CD4-positive, alpha-beta T cell (primary cell): ENCODE measurements around the gene VSNL1. TPM values are rescaled to one million over a fixed set of nuclear protein-coding genes. Genes with fewer than 3 reads are reported as not detected.

Experiments
- ATAC-seq: fragments of 200-7000 bp; cut with Tn5 transposase; one replicate; pipeline ENCODE4 v1.10.0; 2022; ENCODE audit warnings: mild to moderate bottlenecking; ENCODE audit not compliant: poor library complexity
- CTCF ChIA-PET: fragments of 350-600 bp; sonication (Branson Sonifier 250); formaldehyde crosslinking; loops from one replicate; lab custom pipeline; 2021; ENCODE audit warnings: antibody characterized with exemption, inconsistent platforms; lab: Charles Lee
- POLR2A ChIA-PET: fragments of 350-600 bp; sonication (Branson Sonifier 250); formaldehyde crosslinking; loops from one replicate; lab custom pipeline; 2021; ENCODE audit warnings: antibody characterized with exemption, inconsistent platforms; lab: Charles Lee
- DNase-seq, 14 experiments: peaks; one replicate each; pipeline ENCODE4 v3.0.0-alpha.2; 2013 to 2020; ENCODE audit warnings: mixed read lengths in 2 of 14
- H3K27ac ChIP-seq, 2 donors: one replicate each; pipeline versions ENCODE4 v1.5.1 to v1.7.0; 2013; ENCODE audit warnings: low read length in 2 of 2, low read depth in 1 of 2, mild to moderate bottlenecking in 1 of 2
- H3K27me3 ChIP-seq, 2 experiments: 1 replicate in 1 of 2; 2 replicates in 1 of 2; pipeline versions ENCODE4 v1.6.1 to v1.7.0; 2013; ENCODE audit warnings: low read length in 2 of 2, control low read depth in 1 of 2, mild to moderate bottlenecking in 1 of 2, moderate library complexity in 1 of 2; ENCODE audit not compliant: insufficient read depth in 2 of 2, control insufficient read depth in 1 of 2
- H3K36me3 ChIP-seq: one replicate; pipeline ENCODE4 v1.6.1; 2013; ENCODE audit warnings: low read length, control low read depth; ENCODE audit not compliant: insufficient read depth
- H3K4me1 ChIP-seq: one replicate; pipeline ENCODE4 v1.6.1; 2013; ENCODE audit warnings: low read length, control low read depth; ENCODE audit not compliant: insufficient read depth
- H3K4me3 ChIP-seq: one replicate; pipeline ENCODE4 v1.5.1; 2013; ENCODE audit warnings: mild to moderate bottlenecking, low read length, moderate library complexity
- H3K9me3 ChIP-seq, 2 experiments: 1 replicate in 1 of 2; 2 replicates in 1 of 2; pipeline versions ENCODE4 v1.6.1 to v1.7.0; 2013; ENCODE audit warnings: low read length in 2 of 2, mild to moderate bottlenecking in 2 of 2, control low read depth in 1 of 2, moderate library complexity in 1 of 2; ENCODE audit not compliant: control insufficient read depth in 1 of 2, insufficient read depth in 1 of 2
- H3K27ac Mint-ChIP-seq: one replicate; pipeline ENCODE4 v1.8.0; 2020; ENCODE audit warnings: mixed read lengths
- H3K27me3 Mint-ChIP-seq: one replicate; pipeline ENCODE4 v1.8.0; 2021; ENCODE audit warnings: mixed read lengths
- H3K36me3 Mint-ChIP-seq: one replicate; pipeline ENCODE4 v1.8.0; 2021; ENCODE audit warnings: low read depth, mixed read lengths
- H3K4me1 Mint-ChIP-seq: one replicate; pipeline ENCODE4 v1.8.0; 2021; ENCODE audit warnings: low read depth, mixed read lengths
- H3K4me3 Mint-ChIP-seq: one replicate; pipeline ENCODE4 v1.8.0; 2020; ENCODE audit warnings: mild to moderate bottlenecking, mixed read lengths
- H3K9me3 Mint-ChIP-seq: one replicate; pipeline ENCODE4 v1.8.0; 2020; ENCODE audit warnings: mixed read lengths
- intact Hi-C, 2 experiments: fragments of 100-400 bp; cut with DNase I in 1 of 2; cut with micrococcal nuclease in 1 of 2; formaldehyde crosslinking; loops; one replicate each; pipeline versions ENCODE4 v1.15.1 to v1.9.0; 2023 to 2025; cut with DNase I, micrococcal nuclease
- total RNA-seq, 174 experiments: library from RNA in 2 of 174; stranded (reverse) in 2 of 174; gene quantifications; one replicate each; pipeline ENCODE4 v1.2.3 and lab custom pipeline; 2021 to 2026
- TF ChIP-seq, protein P1 (sequence below): fragments of 200-600 bp; IDR thresholded peaks from one replicate; pipeline ENCODE4 v1.8.0; 2022; ENCODE audit warnings: antibody characterized with exemption, mild to moderate bottlenecking

VSNL1 gene
- total RNA-seq, 2 experiments from 2014 or later, result not detected

DNA sequence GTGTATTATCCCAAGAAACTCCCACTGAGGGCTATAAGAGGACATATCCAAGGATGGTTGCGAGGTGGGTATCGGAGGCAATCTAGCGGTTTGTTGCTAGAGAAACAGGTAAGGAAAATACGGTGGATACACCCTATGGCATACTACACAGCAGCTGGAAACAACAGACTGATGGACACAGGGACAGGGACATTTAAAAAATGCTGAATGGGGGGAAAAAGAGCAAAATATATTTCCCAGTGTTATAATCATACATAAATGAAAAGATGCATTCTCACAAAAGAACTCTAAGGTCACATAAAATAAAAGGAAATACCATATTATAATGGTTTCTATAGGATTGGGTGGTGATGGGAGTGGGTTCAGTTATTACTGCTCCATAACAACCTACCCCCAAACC lies 117.3 kb downstream of the VSNL1 start:
- DNase-seq (no peak), ATAC-seq (no peak)
- Mint-ChIP-seq H3K36me3 (peaks cover 5% of the 10 kb centered on the region), H3K4me3 (no peak overlapping the region), H3K27ac (no peak overlapping the region), H3K4me1 (no peaks in the 10 kb centered on the region), H3K9me3 (no peaks in the 10 kb centered on the region), H3K27me3 (no peaks in the 10 kb centered on the region)
- TF ChIP-seq, protein P1, sequence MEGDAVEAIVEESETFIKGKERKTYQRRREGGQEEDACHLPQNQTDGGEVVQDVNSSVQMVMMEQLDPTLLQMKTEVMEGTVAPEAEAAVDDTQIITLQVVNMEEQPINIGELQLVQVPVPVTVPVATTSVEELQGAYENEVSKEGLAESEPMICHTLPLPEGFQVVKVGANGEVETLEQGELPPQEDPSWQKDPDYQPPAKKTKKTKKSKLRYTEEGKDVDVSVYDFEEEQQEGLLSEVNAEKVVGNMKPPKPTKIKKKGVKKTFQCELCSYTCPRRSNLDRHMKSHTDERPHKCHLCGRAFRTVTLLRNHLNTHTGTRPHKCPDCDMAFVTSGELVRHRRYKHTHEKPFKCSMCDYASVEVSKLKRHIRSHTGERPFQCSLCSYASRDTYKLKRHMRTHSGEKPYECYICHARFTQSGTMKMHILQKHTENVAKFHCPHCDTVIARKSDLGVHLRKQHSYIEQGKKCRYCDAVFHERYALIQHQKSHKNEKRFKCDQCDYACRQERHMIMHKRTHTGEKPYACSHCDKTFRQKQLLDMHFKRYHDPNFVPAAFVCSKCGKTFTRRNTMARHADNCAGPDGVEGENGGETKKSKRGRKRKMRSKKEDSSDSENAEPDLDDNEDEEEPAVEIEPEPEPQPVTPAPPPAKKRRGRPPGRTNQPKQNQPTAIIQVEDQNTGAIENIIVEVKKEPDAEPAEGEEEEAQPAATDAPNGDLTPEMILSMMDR, result no peak
- no peaks in the 10 kb centered on the region for H3K27me3 ChIP-seq
- intact Hi-C loops, result no loop called here
- CTCF ChIA-PET, result no interaction called here
- POLR2A ChIA-PET, result no interaction called here
- no peak overlapping the region for H3K4me3 ChIP-seq
- H3K4me1 ChIP-seq, result no peaks in the 10 kb centered on the region
- peaks cover 5% of the 10 kb centered on the region for H3K36me3 ChIP-seq
- no peak overlapping the region for H3K27ac ChIP-seq
- H3K9me3 ChIP-seq, result no peaks in the 10 kb centered on the region

DNA sequence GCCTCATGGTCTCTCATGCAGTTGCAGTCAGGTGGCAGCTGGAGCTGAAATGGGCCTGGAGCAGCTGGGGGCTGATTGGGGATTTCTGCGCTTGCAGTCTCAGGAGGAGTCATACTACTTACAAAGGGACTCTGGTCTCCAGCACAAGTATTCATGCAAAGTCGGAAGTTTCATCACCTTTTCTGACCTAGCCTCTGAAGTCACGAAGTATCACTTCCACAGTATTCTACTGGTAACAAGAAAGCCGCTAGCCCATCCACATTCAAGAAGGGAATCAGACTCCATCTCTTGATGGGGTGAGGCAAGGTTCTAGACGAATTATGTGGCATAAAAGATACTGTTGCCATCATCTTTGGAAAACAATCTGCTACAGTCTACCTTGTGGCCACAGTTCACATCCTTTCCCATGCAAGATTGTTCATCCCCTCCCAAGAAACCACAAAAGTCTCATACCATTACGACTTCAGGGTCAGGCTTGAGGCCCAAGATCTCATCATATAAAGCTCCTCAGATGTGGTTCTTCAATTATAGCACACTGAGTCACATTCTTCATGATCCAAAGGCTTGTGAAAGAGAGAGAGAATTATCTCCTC lies 117.9 kb downstream of the VSNL1 start:
- Histone ChIP-seq H3K4me3 (no peak overlapping the region), H3K4me1 (no peaks in the 10 kb centered on the region), H3K36me3 (peaks cover 5% of the 10 kb centered on the region), H3K27me3 (no peaks in the 10 kb centered on the region), H3K9me3 (no peaks in the 10 kb centered on the region), H3K27ac (no peak overlapping the region)
- Mint-ChIP-seq H3K27ac (no peak overlapping the region), H3K4me3 (no peak overlapping the region), H3K27me3 (no peaks in the 10 kb centered on the region), H3K9me3 (no peaks in the 10 kb centered on the region), H3K4me1 (no peaks in the 10 kb centered on the region), H3K36me3 (peaks cover 11% of the 10 kb centered on the region)
- intact Hi-C loops, result no loop called here
- CTCF ChIA-PET, result no interaction called here
- no peak for DNase-seq
- TF ChIP-seq, protein P1, result no peak
- ATAC-seq, result no peak
- POLR2A ChIA-PET, result no interaction called here

DNA sequence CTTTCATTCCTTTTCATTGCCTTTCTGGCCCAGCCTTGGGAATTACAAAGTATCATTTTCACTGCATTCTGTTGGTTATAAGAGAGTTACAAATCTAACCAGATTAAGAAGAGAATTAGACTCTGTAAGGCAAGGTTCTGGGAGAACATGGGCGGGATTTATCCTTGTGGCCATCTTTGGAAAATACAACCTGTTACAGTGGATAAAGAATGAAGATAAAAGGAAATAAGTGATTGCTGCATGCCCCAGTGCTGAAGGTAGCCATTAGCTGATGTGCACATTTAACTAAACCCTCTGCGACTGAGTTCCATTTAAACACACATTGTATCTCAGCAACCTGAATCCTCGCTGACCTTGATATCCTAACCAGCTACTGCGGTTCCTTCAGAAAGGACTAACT lies 119.7 kb downstream of the VSNL1 start:
- H3K9me3 Mint-ChIP-seq, result no peaks in the 10 kb centered on the region
- ChIA-PET CTCF (interaction anchor here (2.2 kb wide), 1 partner anchor 14 kb away, joined by 5 read pairs; no protein-coding TSS in a partner anchor), POLR2A (no interaction called here)
- no peaks in the 10 kb centered on the region for H3K4me1 Mint-ChIP-seq
- peaks cover 24% of the 10 kb centered on the region for H3K36me3 Mint-ChIP-seq
- Histone ChIP-seq H3K4me1 (no peaks in the 10 kb centered on the region), H3K36me3 (peaks cover 12% of the 10 kb centered on the region), H3K27ac (no peak overlapping the region), H3K4me3 (no peak overlapping the region), H3K9me3 (no peaks in the 10 kb centered on the region), H3K27me3 (no peaks in the 10 kb centered on the region)
- no peak overlapping the region for H3K27ac Mint-ChIP-seq
- no peaks in the 10 kb centered on the region for H3K27me3 Mint-ChIP-seq
- DNase-seq (no peak), ATAC-seq (no peak)
- TF ChIP-seq, protein P1, result no peak
- intact Hi-C loops, result no loop called here
- no peak overlapping the region for H3K4me3 Mint-ChIP-seq
